ENCODE measurements around the gene OCA2.

Gene OCA2

GRCh38 chr15:28104326-28104725 is 5.2 kb upstream of the OCA2 start:
- no peak overlapping the region for H3K4me3 ChIP-seq (ENCODE audit: control insufficient read depth, low read depth, low read length)
- no peak for TF ChIP-seq CTCF (conservative IDR thresholded peaks at IDR 0.05; ENCODE audit: control insufficient read depth, insufficient read depth, low read depth, low read length)
- no peak for DNase-seq (ENCODE audit: low read depth)

GRCh38 chr15:28103831-28104230 is 4.7 kb upstream of the OCA2 start:
- no peak overlapping the region for H3K4me3 ChIP-seq (ENCODE audit: control insufficient read depth, low read depth, low read length)
- TF ChIP-seq CTCF (conservative IDR thresholded peaks at IDR 0.05; ENCODE audit: control insufficient read depth, insufficient read depth, low read depth, low read length), result no peak
- DNase-seq (ENCODE audit: low read depth), result no peak

- no peak for TF ChIP-seq CTCF (conservative IDR thresholded peaks at IDR 0.05; ENCODE audit: control insufficient read depth, insufficient read depth, low read depth, low read length)
- no peak overlapping the region for H3K4me3 ChIP-seq (ENCODE audit: control insufficient read depth, low read depth, low read length)
- DNase-seq (ENCODE audit: low read depth), result no peak
Observed at GRCh38 chr15:28101983-28102441, 2.9 kb upstream of the OCA2 start.

- no peak for DNase-seq (ENCODE audit: low read depth)
- no peak for TF ChIP-seq CTCF (conservative IDR thresholded peaks at IDR 0.05; ENCODE audit: control insufficient read depth, insufficient read depth, low read depth, low read length)
- no peak overlapping the region for H3K4me3 ChIP-seq (ENCODE audit: control insufficient read depth, low read depth, low read length)
Observed at GRCh38 chr15:28101201-28101600, 2.1 kb upstream of the OCA2 start.

- no peak overlapping the region for H3K4me3 ChIP-seq (ENCODE audit: control insufficient read depth, low read depth, low read length)
- no peak for DNase-seq (ENCODE audit: low read depth)
- TF ChIP-seq CTCF (conservative IDR thresholded peaks at IDR 0.05; ENCODE audit: control insufficient read depth, insufficient read depth, low read depth, low read length), result no peak
Observed at GRCh38 chr15:28100516-28101195, 1.5 kb upstream of the OCA2 start.

GRCh38 chr15:28099555-28100140 is 533 bp upstream of the OCA2 start:
- no peak overlapping the region for H3K4me3 ChIP-seq (ENCODE audit: control insufficient read depth, low read depth, low read length)
- no peak for DNase-seq (ENCODE audit: low read depth)
- no peak for TF ChIP-seq CTCF (conservative IDR thresholded peaks at IDR 0.05; ENCODE audit: control insufficient read depth, insufficient read depth, low read depth, low read length)
